ENCODE data around the gene TBC1D20.
A peak's percentile ranks its signal among the peaks of the same experiment; 100 is the strongest.

The TBC1D20 gene

DNA sequence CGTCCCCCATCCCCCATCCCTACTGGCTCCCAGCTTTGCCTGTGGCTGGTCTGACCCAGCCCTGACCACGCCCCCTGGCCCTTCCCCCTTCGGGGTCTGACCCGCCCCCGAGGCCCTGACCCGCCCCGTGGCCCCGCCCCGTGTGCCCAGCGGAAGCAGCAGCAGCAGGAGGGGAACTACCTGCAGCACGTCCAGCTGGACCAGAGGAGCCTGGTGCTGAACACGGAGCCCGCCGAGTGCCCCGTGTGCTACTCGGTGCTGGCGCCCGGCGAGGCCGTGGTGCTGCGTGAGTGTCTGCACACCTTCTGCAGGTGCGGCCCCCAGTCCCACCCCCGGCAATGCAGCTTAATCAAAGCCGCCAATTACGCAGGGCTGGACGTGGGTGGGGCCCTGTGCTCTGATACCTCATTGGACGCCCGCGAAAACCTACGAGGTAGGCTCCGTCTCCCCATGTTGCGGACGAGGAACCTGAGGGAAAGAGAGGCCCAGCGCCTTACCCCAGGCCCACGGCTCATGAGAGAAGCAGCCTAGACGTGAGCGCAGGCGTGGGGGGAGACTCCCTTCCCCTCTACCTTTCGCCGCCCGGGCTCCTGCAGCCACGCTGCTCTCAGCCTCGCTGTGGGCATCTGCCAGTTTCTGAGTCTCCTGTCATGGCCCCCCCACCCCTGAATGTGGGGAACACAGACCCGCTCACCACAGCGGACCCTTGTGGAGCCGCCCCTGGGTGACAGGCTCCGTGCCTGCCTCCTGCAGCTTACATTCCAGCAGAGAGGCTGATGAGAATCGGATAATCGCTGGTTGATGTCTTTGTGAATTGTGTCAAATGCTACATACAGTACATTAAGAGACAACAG, 41.4 kb downstream of the TBC1D20 start:
- peak overlapping the region; percentile 82 for H3K27ac ChIP-seq

DNA sequence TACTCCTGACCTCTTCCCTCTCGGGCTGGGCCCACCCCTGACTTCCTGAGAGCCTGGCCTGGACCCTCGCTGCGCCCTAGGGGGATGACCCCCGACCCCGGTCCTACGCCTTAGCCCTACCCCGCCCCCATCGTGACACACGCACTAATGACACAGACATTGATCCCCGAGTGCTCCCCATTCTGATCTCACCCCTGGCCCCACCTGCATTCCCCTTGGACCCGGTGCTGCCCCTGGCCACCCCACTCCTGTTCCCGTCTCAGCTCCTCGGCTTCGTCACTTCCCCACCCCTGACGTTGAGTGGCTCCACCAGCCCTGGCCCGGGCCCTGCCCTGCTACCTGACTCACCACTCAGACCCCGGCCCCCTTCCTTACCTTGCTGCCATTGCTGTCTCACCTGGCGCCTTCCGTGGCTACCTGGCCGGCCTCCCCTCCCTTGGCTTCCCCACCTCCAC, 42.1 kb downstream of the TBC1D20 start:
- TF ChIP-seq ZFX (IDR thresholded peaks at IDR 0.05; ENCODE audit: borderline replicate concordance) = no peak
- TF ChIP-seq, protein P1, sequence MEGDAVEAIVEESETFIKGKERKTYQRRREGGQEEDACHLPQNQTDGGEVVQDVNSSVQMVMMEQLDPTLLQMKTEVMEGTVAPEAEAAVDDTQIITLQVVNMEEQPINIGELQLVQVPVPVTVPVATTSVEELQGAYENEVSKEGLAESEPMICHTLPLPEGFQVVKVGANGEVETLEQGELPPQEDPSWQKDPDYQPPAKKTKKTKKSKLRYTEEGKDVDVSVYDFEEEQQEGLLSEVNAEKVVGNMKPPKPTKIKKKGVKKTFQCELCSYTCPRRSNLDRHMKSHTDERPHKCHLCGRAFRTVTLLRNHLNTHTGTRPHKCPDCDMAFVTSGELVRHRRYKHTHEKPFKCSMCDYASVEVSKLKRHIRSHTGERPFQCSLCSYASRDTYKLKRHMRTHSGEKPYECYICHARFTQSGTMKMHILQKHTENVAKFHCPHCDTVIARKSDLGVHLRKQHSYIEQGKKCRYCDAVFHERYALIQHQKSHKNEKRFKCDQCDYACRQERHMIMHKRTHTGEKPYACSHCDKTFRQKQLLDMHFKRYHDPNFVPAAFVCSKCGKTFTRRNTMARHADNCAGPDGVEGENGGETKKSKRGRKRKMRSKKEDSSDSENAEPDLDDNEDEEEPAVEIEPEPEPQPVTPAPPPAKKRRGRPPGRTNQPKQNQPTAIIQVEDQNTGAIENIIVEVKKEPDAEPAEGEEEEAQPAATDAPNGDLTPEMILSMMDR (IDR thresholded peaks at IDR 0.05) = no peak
- peak overlapping the region; percentile 82 for H3K27ac ChIP-seq

More for the DNA sequence above, 41.4 kb downstream of the TBC1D20 start:
- no peak for TF ChIP-seq ZFX (IDR thresholded peaks at IDR 0.05; ENCODE audit: borderline replicate concordance)
- TF ChIP-seq, protein P1 (IDR thresholded peaks at IDR 0.05) = no peak

DNA sequence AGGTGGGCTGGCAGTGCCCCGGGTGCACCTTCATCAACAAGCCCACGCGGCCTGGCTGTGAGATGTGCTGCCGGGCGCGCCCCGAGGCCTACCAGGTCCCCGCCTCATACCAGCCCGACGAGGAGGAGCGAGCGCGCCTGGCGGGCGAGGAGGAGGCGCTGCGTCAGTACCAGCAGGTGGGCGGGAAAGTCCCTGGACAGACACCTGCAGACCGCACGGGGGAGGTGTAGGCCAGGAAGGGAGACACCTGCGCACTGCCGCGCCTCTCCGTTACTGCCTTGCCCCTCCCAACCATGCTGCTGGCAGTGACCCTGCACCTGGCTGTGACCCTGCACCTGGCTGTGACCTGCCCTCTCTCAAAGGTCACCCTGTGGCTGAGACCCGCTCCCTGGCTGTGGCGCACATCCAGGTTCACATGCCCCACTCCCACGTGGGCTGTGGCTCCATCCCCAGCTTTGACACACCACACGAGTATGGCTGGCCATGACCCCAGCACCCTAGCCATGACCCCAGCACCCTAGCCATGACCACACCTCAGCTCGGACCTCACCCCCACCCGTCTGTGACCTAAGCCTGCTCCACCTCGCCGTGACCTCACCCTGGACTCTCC, 42.7 kb downstream of the TBC1D20 start:
- H3K27ac ChIP-seq = peak overlapping the region; percentile 82
- TF ChIP-seq, protein P1 (IDR thresholded peaks at IDR 0.05) = peak; percentile 48
- TF ChIP-seq ZFX (IDR thresholded peaks at IDR 0.05; ENCODE audit: borderline replicate concordance) = no peak

DNA sequence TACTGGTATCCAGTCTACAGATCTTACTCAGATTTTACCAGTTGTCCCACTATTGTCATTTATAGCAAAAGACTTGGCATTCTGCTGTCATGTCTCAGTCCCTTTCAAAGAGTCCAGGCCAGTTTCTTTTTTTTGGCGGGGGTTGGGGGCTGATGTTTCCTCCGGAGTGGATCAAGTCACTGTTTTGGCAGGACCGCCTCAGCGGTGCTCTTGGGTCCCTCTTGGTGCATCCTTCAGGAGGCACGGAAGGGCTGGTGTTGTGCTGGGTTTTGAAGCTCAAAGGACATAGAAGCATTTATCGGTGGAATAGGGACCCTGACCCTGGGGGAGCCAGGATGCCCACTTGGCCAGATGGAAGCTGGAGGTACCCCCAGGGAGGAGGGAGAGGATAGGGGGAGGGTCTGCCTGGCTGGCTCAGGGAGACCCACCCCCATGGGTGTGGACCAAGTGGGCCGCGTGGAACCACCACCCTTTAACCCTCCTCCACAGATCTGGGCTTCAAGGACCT, 43.4 kb downstream of the TBC1D20 start:
- TF ChIP-seq ZFX (IDR thresholded peaks at IDR 0.05; ENCODE audit: borderline replicate concordance) = no peak
- TF ChIP-seq, protein P1 (IDR thresholded peaks at IDR 0.05) = no peak
- peak overlapping the region; percentile 82 for H3K27ac ChIP-seq

DNA sequence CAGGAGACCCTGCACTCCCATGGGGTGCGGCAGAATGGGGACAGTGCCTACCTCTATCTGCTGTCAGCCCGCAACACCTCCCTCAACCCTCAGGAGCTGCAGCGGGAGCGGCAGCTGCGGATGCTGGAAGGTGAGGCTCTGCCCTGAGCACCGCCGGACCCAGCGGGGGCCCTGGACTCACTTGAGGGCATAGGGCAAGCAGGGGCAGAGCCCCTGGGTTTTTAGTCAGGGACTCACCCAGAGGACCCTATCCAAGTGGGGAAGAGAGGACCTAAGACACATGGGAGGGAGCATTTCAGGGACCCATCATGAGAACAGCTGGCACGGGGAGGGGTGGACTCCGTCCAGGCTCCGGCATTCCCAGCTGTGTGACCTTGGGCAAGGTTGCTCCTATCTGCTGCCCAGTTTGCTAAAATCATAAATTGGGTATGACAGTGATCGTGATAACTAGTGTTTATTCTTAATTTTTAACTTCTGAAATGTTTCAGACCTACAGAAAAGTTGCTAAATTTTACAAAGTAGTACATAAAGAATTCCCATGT, 44.5 kb downstream of the TBC1D20 start:
- H3K27ac ChIP-seq = peak overlapping the region; percentile 82
- TF ChIP-seq, protein P1 (IDR thresholded peaks at IDR 0.05) = no peak
- TF ChIP-seq ZFX (IDR thresholded peaks at IDR 0.05; ENCODE audit: borderline replicate concordance) = no peak

DNA sequence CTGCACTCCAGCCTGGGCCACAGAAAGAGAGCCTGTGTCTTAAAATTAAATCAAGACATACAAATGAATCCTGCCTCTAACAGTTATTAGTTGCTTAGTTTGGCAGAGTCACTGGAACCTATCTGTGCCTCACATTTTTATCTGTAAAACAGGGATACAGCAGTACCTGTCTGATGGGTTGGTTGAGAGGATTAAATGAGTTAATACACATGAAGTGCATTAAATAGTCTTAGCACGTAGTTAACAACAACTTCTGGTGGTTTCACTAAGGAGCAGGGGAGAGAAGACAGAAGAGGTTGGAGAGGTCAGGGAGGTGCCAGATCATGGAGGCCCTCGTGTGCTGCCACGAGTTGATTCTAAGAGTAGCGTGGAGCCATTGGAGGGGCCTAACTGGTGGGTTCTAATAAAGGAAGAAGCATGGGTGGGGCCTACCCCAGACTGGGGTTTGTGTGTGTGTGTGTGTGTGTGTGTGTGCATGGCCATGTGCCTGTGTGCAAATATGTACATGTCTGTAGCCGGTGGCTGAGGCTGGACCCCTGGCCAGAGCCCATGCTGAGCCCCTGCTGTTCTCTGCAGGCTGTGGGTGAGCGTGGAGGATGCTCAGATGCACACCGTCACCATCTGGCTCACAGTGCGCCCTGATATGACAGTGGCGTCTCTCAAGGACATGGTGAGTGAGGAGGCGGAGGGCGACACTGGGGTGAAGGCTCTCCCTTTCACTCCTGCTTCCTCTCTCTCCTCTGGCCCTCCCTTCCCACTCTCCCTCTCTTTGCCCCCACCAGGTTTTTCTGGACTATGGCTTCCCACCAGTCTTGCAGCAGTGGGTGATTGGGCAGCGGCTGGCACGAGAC, 45.2 kb downstream of the TBC1D20 start:
- TF ChIP-seq, protein P1 (IDR thresholded peaks at IDR 0.05) = no peak
- no peak for TF ChIP-seq ZFX (IDR thresholded peaks at IDR 0.05; ENCODE audit: borderline replicate concordance)
- H3K27ac ChIP-seq = peak overlapping the region; percentile 82

Measured in 22Rv1 (cell line).